Fibroblast of the aortic adventitia (primary cell): ENCODE measurements around the gene NUDT19. TPM values are rescaled to one million over a fixed set of nuclear protein-coding genes. Genes with fewer than 3 reads are reported as not detected.
"Not testable (repeated sequence)": the region's sequence is repeated elsewhere in the genome, so short reads cannot be mapped to it uniquely, and the experiment has no call there.

Source experiments
- DNase-seq: peaks from one replicate; pipeline ENCODE4 v3.0.0-alpha.2; 2010; ENCODE audit warnings: low read depth
- H3K4me3 ChIP-seq: 2 replicates; pipeline ENCODE4 v1.5.1; 2011; ENCODE audit warnings: low read depth, mild to moderate bottlenecking, control low read depth, low read length, moderate library complexity
- total RNA-seq: library from RNA; depleted of rRNA; stranded (reverse); fragments of >200 nt; gene quantifications from 2 replicates; pipeline ENCODE4 v1.2.3, GENCODE V29; 2012; ENCODE audit warnings: low replicate concordance
- TF ChIP-seq, protein P1 (sequence below): IDR thresholded peaks from 2 replicates; pipeline ENCODE4 v1.5.1; 2011; ENCODE audit warnings: mild to moderate bottlenecking, low read length, control low read depth, inconsistent platforms; ENCODE audit not compliant: insufficient read depth

NUDT19 gene
- total RNA-seq, 1 donor = 10.2 TPM

- no peak for DNase-seq
- TF ChIP-seq, protein P1, sequence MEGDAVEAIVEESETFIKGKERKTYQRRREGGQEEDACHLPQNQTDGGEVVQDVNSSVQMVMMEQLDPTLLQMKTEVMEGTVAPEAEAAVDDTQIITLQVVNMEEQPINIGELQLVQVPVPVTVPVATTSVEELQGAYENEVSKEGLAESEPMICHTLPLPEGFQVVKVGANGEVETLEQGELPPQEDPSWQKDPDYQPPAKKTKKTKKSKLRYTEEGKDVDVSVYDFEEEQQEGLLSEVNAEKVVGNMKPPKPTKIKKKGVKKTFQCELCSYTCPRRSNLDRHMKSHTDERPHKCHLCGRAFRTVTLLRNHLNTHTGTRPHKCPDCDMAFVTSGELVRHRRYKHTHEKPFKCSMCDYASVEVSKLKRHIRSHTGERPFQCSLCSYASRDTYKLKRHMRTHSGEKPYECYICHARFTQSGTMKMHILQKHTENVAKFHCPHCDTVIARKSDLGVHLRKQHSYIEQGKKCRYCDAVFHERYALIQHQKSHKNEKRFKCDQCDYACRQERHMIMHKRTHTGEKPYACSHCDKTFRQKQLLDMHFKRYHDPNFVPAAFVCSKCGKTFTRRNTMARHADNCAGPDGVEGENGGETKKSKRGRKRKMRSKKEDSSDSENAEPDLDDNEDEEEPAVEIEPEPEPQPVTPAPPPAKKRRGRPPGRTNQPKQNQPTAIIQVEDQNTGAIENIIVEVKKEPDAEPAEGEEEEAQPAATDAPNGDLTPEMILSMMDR = no peak
- H3K4me3 ChIP-seq = no peak overlapping the region
Measured at GRCh38 chr19:32682317-32682716, 9.3 kb upstream of the NUDT19 start.

DNA sequence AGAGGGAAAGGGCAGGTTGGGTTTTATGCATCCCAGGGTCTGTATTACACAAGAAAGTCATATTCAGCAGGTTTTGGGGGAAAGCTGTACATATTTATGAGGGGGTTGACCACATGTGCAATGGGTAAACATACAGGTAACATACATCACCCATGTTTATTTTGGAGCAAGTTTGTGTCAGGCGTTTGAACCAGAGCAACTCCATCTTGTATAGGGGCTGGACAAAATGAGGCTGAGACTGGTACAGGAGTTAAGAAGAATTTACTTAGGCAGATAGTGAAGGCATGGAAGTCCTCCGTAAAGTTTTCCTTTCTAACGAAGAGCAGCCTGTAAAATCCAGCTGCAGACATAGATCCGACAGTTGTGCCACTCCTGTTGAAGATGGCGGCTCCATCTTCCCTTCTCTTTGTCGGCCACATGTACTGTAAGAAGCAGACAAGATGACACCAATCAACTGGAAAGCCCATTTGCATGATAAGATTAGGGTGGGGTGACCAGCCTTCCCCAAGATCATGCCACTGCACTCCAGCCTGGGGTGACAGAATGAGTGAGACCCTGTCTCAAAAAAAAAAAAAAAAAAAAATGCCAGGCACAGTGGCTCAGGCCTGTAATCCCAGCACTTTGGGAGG, 4.7 kb upstream of the NUDT19 start:
- TF ChIP-seq, protein P1 = no peak
- H3K4me3 ChIP-seq = no peak overlapping the region
- no peak for DNase-seq

DNA sequence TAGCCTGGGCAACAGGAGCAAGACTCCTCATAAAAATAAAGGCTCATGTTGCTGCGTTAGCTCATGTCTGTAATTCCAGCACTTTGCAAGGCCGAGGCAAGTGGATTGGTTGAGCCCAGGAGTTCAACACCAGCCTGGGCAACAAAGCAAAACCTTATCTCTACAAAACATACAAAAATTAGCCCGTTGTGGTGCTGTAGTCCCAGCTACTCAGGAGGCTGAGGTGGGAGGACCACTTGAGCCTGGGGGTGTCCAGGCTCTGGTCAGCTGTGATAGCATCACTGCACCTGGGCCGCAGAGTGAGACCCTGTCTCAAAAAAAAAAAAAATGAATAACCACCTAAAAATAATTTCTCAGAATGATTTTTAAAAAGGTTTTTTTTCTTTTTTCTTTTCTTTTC, 3.9 kb upstream of the NUDT19 start:
- TF ChIP-seq, protein P1 = no peak
- no peak overlapping the region for H3K4me3 ChIP-seq
- no peak for DNase-seq

DNA sequence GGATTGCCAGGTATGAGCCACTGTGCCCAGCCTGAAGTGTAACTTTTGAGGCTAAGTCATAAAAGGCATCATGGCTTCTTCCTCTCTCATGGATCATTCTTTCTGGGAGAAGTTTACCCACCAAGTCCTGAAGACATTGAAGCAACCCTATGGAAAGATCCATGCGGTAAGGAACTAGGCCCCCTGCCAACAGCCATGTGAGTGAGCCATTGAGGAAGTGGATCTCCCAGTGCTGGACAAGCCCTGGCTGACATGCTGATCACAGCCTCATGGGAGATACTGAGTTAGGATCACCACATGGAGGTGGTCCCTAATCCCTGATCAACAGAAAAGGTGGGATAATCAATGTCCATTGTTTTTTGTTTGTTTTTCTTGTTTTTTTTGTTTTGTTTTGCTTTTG, 3.3 kb upstream of the NUDT19 start:
- TF ChIP-seq, protein P1 = no peak
- peak; percentile 43 for DNase-seq
- H3K4me3 ChIP-seq = no peak overlapping the region

- peak overlapping the region; percentile 78 for H3K4me3 ChIP-seq
- peak; percentile 66 for DNase-seq
- TF ChIP-seq, protein P1 = no peak
Measured at GRCh38 chr19:32691952-32692726, 518 bp downstream of the NUDT19 start.

DNA sequence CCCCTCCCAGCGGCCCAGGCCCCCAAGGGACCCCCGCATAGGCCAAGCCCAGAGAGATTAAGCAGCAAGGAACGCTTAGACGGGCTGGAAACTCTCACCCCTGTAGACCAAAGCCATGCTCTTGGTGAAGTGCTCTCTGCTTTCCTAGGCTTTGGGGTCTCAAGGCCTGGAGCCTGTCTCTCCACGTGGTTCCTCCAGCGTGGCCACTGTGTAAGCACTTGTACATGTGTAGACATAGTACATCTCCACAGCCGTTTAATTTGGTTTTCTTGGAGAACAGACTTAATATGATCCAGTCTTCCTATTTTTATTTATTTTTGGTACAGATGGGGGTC, 1.1 kb downstream of the NUDT19 start:
- peak; percentile 10 for DNase-seq

GRCh38 chr19:32693151-32694108, 1.8 kb downstream of the NUDT19 start:
- DNase-seq = not testable (repeated sequence)
- H3K4me3 ChIP-seq = peak overlapping the region; percentile 78

More for the DNA sequence above, 1.1 kb downstream of the NUDT19 start:
- peak overlapping the region; percentile 78 for H3K4me3 ChIP-seq
- TF ChIP-seq, protein P1 = no peak

DNA sequence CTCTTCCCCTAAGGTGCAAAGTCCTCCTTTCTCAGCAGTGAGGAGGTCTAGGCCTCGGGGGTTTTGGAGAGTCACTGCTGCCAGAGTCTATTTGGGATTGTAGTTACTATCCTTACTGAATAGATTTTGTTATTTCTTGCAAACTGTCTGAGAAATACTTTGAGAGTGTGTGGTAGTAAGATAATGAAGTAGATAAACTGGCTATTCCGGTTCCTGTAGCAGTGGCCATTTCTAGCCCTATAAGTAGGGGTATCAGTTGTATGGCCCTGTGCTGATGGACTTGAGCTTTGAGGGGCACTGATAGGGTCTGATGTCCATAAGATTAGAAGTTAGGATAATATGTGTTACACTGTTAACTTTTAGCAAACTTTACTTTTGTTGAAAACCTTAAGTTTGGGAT, 2.7 kb downstream of the NUDT19 start:
- not testable (repeated sequence) for DNase-seq
- peak overlapping the region; percentile 40 for H3K4me3 ChIP-seq

DNA sequence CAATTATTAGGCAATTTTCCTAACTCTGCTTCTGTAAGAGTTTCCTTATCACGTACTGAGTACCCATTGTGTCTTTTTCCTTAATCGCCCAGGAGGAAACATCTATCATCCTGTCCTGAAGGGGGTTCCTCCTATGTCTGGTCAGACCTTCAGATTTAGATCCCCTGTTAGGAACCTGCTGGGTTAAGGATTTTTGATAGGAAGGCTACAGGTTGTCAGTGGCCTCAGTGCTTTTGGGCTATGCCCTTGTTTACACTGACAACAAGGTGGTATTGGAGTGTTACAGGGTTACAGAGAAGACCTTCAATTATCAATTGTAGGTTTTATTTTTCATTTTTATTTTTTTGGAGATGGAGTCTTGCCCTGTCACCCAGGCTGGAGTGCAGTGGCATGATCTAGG, 3.2 kb downstream of the NUDT19 start:
- not testable (repeated sequence) for H3K4me3 ChIP-seq, DNase-seq

GRCh38 chr19:32695506-32695905, 3.9 kb downstream of the NUDT19 start:
- not testable (repeated sequence) for DNase-seq, H3K4me3 ChIP-seq
